HCT116 (cell line): ENCODE data around the gene MSMO1. TPM values are rescaled to one million over a fixed set of nuclear protein-coding genes. Genes with fewer than 3 reads are reported as not detected.

ENCODE experiments used
- ATAC-seq: fragments of 200-7000 bp; cut with Tn5 transposase; 2 replicates; pipeline ENCODE4 v1.9.1; 2020; ENCODE audit warnings: mild to moderate bottlenecking, moderate library complexity
- BruUV-seq: library from RNA; stranded (reverse); fragments of 400-500 nt; replicated peaks from 2 replicates; lab custom pipeline; 2021; lab: Mats Ljungman, UMichigan
- CTCF ChIA-PET: fragments of 300-600 bp; sonication (Branson Sonifier 250); formaldehyde crosslinking; loops from one replicate; lab custom pipeline; 2021; ENCODE audit warnings: antibody characterized with exemption; lab: Charles Lee
- POLR2A ChIA-PET: fragments of 300-600, 350-600 bp; sonication (Branson Sonifier 250); formaldehyde crosslinking; loops from one replicate; lab custom pipeline; 2021; ENCODE audit warnings: antibody characterized with exemption; lab: Charles Lee
- RAD21 ChIA-PET, 2 experiments: fragments of 300-600 bp; sonication (Branson Sonifier 250); formaldehyde crosslinking; loops; one replicate each; lab custom pipeline; 2023; ENCODE audit warnings: low total read pairs in 2 of 2; ENCODE audit not compliant: uncharacterized antibody in 2 of 2, unreplicated experiment in 2 of 2, low non-redundant PET in 1 of 2; lab: Charles Lee
- DNase-seq: peaks from one replicate; pipeline ENCODE4 v3.0.0-alpha.2; 2010; ENCODE audit warnings: low read depth, low spot score
- H2AFZ ChIP-seq: fragments of 200-600 bp; shearing (Covaris generic), sonication (generic); 2 replicates; pipeline ENCODE4 v1.6.1; 2017; ENCODE audit warnings: low read depth, mixed run types, mixed read lengths, antibody characterized with exemption, low read length; ENCODE audit not compliant: poor library complexity, severe bottlenecking
- H3K27ac ChIP-seq: 2 replicates; pipeline ENCODE4 v1.5.1; 2012; ENCODE audit warnings: low read depth, low read length
- H3K27me3 ChIP-seq: fragments of 200-600 bp; sonication (generic); 2 replicates; pipeline ENCODE4 v1.6.1; 2016; ENCODE audit warnings: mixed run types, low read length, mixed read lengths; ENCODE audit not compliant: insufficient read depth
- H3K36me3 ChIP-seq, 2 experiments: fragments of 200-500 bp in 1 of 2; fragments of 200-600 bp in 1 of 2; sonication (Bioruptor generic) in 1 of 2; sonication (generic) in 1 of 2; 2 replicates each; pipeline versions ENCODE4 v1.5.1 to v1.6.1; 2014 to 2016; ENCODE audit warnings: low read length in 2 of 2, inconsistent platforms in 1 of 2, mixed read lengths in 1 of 2, mixed run types in 1 of 2; ENCODE audit not compliant: insufficient read depth in 2 of 2, control insufficient read depth in 1 of 2
- H3K4me1 ChIP-seq, 2 experiments: fragments of 200-600 bp in 1 of 2; sonication (generic) in 1 of 2; 2 replicates each; pipeline versions ENCODE4 v1.5.1 to v1.6.1; 2012 to 2017; ENCODE audit warnings: low read length in 2 of 2, inconsistent platforms in 1 of 2, mild to moderate bottlenecking in 1 of 2, mixed read lengths in 1 of 2, mixed run types in 1 of 2, moderate library complexity in 1 of 2; ENCODE audit not compliant: insufficient read depth in 2 of 2, control insufficient read depth in 1 of 2
- H3K4me2 ChIP-seq: fragments of 200-600 bp; sonication (generic); 2 replicates; pipeline ENCODE4 v1.6.1; 2017; ENCODE audit warnings: mixed run types, low read length, mixed read lengths
- H3K4me3 ChIP-seq, 2 experiments: fragments of 200-600 bp in 1 of 2; sonication (generic) in 1 of 2; replicated peaks in 1 of 2; 2 replicates each; pipeline ENCODE4 v1.5.1; 2011 to 2016; ENCODE audit warnings: low read length in 2 of 2, control low read depth in 1 of 2, low read depth in 1 of 2, mild to moderate bottlenecking in 1 of 2, mixed read lengths in 1 of 2, mixed run types in 1 of 2
- H3K79me2 ChIP-seq: fragments of 200-600 bp; sonication (generic); 2 replicates; pipeline ENCODE4 v1.6.1; 2017; ENCODE audit warnings: mild to moderate bottlenecking, mixed run types, low read length, moderate library complexity, mixed read lengths; ENCODE audit not compliant: insufficient read depth
- H3K9ac ChIP-seq: fragments of 200-600 bp; sonication (generic); 2 replicates; pipeline ENCODE4 v1.6.1; 2016; ENCODE audit warnings: low read length, mixed read lengths
- H3K9me2 ChIP-seq: fragments of 200-600 bp; sonication (generic), shearing (Covaris generic); 2 replicates; pipeline ENCODE4 v1.6.1; 2017; ENCODE audit warnings: mixed run types, mild to moderate bottlenecking, moderate library complexity; ENCODE audit not compliant: insufficient read depth
- H3K9me3 ChIP-seq, 2 experiments: fragments of 200-500 bp in 1 of 2; fragments of 200-600 bp in 1 of 2; sonication (Bioruptor generic) in 1 of 2; sonication (generic) in 1 of 2; 2 replicates each; pipeline ENCODE4 v1.6.1; 2014 to 2017; ENCODE audit warnings: low read length in 2 of 2, mixed read lengths in 2 of 2, inconsistent platforms in 1 of 2, low read depth in 1 of 2, mild to moderate bottlenecking in 1 of 2, mixed run types in 1 of 2, moderate library complexity in 1 of 2; ENCODE audit not compliant: control insufficient read depth in 1 of 2, insufficient read depth in 1 of 2
- H4K20me1 ChIP-seq: fragments of 200-600 bp; sonication (generic), shearing (Covaris generic); 2 replicates; pipeline ENCODE4 v1.6.1; 2017; ENCODE audit warnings: mixed run types, mild to moderate bottlenecking, moderate library complexity; ENCODE audit not compliant: insufficient read depth
- CBX3 ChIP-seq: IDR thresholded peaks from 2 replicates; pipeline ENCODE4 v1.6.1; 2012; ENCODE audit warnings: low read depth
- ELF1 ChIP-seq: IDR thresholded peaks from 2 replicates; pipeline ENCODE4 v1.6.1; 2012; ENCODE audit warnings: low read depth, borderline replicate concordance
- EZH2phosphoT487 ChIP-seq: fragments of 200-600 bp; IDR thresholded peaks from 2 replicates; pipeline ENCODE4 v1.6.1; 2018; ENCODE audit warnings: antibody characterized with exemption, borderline replicate concordance
- FOSL1 ChIP-seq: IDR thresholded peaks from 2 replicates; pipeline ENCODE4 v1.6.1; 2012; ENCODE audit warnings: low read depth
- SIN3A ChIP-seq: IDR thresholded peaks from 2 replicates; pipeline ENCODE4 v1.6.1; 2012; ENCODE audit warnings: low read depth
- SRF ChIP-seq: IDR thresholded peaks from 2 replicates; pipeline ENCODE4 v1.6.1; 2012; ENCODE audit warnings: low read depth
- intact Hi-C: fragments of 100-400 bp; cut with micrococcal nuclease; formaldehyde crosslinking; loops from 2 replicates; pipeline ENCODE4 v1.10.0; 2022
- total RNA-seq: library from RNA; stranded (reverse); gene quantifications from one replicate; pipeline ENCODE4 v1.2.1, GENCODE V29; 2021; ENCODE audit not compliant: unreplicated experiment
- TF ChIP-seq, protein P1 (sequence below), 3 experiments: fragments of 200-600 bp in 1 of 3; sonication (generic) in 1 of 3; IDR thresholded peaks in 2 of 3; conservative IDR thresholded peaks in 1 of 3; 2 replicates each; pipeline ENCODE4 v1.5.1; 2012 to 2017; ENCODE audit warnings: low read depth in 2 of 3, low read length in 2 of 3, antibody characterized with exemption in 1 of 3, borderline replicate concordance in 1 of 3, control low read depth in 1 of 3, mild to moderate bottlenecking in 1 of 3, mixed read lengths in 1 of 3, mixed run types in 1 of 3, moderate library complexity in 1 of 3; ENCODE audit not compliant: insufficient read depth in 1 of 3
- TF ChIP-seq, protein P2 (sequence below): IDR thresholded peaks from 2 replicates; pipeline ENCODE4 v1.6.1; 2012
- TF ChIP-seq, protein P3 (sequence below): IDR thresholded peaks from 2 replicates; pipeline ENCODE4 v1.6.1; 2012
- TF ChIP-seq, protein P4 (sequence below): IDR thresholded peaks from 2 replicates; pipeline ENCODE4 v1.6.1; 2012; ENCODE audit warnings: low read depth

The MSMO1 gene
- total RNA-seq, 1 experiment from 2014 or later: 54.5 TPM

DNA sequence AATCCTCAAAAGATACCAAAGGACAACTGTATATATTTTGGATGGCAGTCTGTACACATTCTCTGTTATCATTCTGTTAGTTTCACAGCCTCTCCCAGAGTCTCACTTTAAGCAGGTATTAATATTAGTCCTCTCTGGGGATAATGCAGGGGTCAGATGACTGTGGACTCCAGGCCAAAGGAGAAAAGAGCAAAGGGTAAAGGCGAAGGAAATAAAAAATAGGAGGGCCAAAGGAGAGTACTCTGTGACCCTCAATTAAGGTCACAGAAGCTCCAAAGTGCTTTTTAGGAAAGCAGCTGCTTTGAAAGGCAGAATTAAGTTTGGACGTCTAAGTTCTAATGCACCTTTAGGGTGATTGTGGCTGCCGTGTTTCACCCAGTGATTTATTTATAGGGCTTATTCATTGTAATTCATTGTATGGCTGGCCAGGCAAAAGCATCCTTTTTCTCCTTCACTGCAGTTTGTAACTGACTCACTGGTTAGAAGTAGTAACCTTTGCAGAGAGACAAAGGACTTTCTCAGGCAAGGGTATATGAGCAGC is 7.8 kb downstream of the MSMO1 start:
- Histone ChIP-seq H3K4me3 (no peak overlapping the region), H3K4me2 (no peak overlapping the region), H3K36me3 (peaks cover 9 to 19% of the 10 kb centered on the region in 2 experiments)
- POLR2A ChIA-PET: interaction anchor here (1.1 kb wide), 1 partner anchor 8 kb away, joined by 4 read pairs; the partner anchor contains the start of gene MSMO1
- ATAC-seq: no peak
- TF ChIP-seq, protein P1, sequence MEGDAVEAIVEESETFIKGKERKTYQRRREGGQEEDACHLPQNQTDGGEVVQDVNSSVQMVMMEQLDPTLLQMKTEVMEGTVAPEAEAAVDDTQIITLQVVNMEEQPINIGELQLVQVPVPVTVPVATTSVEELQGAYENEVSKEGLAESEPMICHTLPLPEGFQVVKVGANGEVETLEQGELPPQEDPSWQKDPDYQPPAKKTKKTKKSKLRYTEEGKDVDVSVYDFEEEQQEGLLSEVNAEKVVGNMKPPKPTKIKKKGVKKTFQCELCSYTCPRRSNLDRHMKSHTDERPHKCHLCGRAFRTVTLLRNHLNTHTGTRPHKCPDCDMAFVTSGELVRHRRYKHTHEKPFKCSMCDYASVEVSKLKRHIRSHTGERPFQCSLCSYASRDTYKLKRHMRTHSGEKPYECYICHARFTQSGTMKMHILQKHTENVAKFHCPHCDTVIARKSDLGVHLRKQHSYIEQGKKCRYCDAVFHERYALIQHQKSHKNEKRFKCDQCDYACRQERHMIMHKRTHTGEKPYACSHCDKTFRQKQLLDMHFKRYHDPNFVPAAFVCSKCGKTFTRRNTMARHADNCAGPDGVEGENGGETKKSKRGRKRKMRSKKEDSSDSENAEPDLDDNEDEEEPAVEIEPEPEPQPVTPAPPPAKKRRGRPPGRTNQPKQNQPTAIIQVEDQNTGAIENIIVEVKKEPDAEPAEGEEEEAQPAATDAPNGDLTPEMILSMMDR (IDR thresholded peaks at IDR 0.05 in 2 of 3, conservative IDR thresholded peaks at IDR 0.05 in 1 of 3; ENCODE audit: borderline replicate concordance in 1 of 3, insufficient read depth in 1 of 3, low read depth in 2 of 3, low read length in 2 of 3): no peak
- TF ChIP-seq, protein P2, sequence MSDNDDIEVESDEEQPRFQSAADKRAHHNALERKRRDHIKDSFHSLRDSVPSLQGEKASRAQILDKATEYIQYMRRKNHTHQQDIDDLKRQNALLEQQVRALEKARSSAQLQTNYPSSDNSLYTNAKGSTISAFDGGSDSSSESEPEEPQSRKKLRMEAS: no peak
- TF ChIP-seq CBX3 (no peak), FOSL1 (no peak), ELF1 (no peak), SRF (no peak), SIN3A (no peak), EZH2phosphoT487 (no peak)
- TF ChIP-seq, protein P3, sequence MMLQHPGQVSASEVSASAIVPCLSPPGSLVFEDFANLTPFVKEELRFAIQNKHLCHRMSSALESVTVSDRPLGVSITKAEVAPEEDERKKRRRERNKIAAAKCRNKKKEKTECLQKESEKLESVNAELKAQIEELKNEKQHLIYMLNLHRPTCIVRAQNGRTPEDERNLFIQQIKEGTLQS: no peak
- TF ChIP-seq, protein P4, sequence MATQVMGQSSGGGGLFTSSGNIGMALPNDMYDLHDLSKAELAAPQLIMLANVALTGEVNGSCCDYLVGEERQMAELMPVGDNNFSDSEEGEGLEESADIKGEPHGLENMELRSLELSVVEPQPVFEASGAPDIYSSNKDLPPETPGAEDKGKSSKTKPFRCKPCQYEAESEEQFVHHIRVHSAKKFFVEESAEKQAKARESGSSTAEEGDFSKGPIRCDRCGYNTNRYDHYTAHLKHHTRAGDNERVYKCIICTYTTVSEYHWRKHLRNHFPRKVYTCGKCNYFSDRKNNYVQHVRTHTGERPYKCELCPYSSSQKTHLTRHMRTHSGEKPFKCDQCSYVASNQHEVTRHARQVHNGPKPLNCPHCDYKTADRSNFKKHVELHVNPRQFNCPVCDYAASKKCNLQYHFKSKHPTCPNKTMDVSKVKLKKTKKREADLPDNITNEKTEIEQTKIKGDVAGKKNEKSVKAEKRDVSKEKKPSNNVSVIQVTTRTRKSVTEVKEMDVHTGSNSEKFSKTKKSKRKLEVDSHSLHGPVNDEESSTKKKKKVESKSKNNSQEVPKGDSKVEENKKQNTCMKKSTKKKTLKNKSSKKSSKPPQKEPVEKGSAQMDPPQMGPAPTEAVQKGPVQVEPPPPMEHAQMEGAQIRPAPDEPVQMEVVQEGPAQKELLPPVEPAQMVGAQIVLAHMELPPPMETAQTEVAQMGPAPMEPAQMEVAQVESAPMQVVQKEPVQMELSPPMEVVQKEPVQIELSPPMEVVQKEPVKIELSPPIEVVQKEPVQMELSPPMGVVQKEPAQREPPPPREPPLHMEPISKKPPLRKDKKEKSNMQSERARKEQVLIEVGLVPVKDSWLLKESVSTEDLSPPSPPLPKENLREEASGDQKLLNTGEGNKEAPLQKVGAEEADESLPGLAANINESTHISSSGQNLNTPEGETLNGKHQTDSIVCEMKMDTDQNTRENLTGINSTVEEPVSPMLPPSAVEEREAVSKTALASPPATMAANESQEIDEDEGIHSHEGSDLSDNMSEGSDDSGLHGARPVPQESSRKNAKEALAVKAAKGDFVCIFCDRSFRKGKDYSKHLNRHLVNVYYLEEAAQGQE: no peak
- TF ChIP-seq, all 23 proteins: peak for 0
- intact Hi-C loops: no loop called here
- Histone ChIP-seq H3K9me2 (no peaks in the 10 kb centered on the region), H4K20me1 (no peaks in the 10 kb centered on the region), H3K27me3 (no peaks in the 10 kb centered on the region), H3K9ac (no peak overlapping the region), H3K27ac (no peak overlapping the region), H3K9me3 (no peaks in the 10 kb centered on the region), H3K79me2 (peaks cover 65% of the 10 kb centered on the region), H3K4me1 (no peaks in the 10 kb centered on the region), H2AFZ (no peak overlapping the region)
- no TSS peak for BruUV-seq
- DNase-seq: no peak
- RAD21 ChIA-PET: no interaction called here
- CTCF ChIA-PET: interaction anchor here (1.7 kb wide), 1 partner anchor 204 kb away, joined by 6 read pairs; no protein-coding TSS in a partner anchor
